Inflammatory macrophage treated with lipopolysaccharide for 4 hours (primary cell): ENCODE measurements around the gene CLDN6.
"Not testable (repeated sequence)": the region's sequence is repeated elsewhere in the genome, so short reads cannot be mapped to it uniquely, and the experiment has no call there.

Experiments
- DNase-seq: peaks from one replicate; pipeline ENCODE4 v3.0.0-alpha.2; 2020

The CLDN6 gene, protein sequence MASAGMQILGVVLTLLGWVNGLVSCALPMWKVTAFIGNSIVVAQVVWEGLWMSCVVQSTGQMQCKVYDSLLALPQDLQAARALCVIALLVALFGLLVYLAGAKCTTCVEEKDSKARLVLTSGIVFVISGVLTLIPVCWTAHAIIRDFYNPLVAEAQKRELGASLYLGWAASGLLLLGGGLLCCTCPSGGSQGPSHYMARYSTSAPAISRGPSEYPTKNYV

DNA sequence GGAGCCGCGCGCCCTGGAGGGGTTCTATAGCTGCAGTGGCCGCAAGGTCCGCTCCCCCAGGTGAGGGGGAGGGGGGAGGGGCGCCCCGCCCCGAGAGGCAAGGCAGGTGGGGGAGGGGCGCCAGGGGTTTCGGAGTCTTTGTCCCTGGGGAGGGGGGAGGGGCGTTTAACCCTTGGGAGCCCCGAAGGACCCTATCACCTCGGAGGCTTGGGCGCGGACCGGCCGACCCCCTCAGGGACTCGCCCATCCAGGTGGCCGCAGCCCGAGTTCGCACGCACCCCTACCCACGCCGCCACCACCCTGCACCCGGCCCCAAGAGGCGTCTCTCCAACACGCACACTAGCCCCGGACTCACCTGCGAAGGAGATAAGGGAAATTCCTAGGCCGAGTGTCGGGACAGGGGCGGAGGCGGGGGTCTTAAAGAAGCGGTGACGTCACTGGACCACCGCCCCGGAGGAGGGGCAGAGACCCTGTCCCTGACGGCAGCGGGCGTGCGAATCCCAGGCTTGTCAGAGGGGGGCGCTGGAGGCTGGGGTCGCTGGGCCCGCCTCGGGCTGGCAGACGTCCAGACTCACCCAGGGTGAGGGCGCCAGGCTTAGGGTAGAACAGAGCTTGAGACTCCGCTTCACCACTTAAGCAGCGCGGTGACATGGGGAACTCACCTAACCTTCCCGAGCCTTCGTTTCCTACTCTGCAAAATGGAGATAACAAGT lies at the start of gene CLDN6:
Gene CLDN6, minus strand, starts transcription at position 390 of the 713 bp plus-strand sequence. CDS start 2,162 bp downstream, outside the sequence.
- no peak for DNase-seq

DNA sequence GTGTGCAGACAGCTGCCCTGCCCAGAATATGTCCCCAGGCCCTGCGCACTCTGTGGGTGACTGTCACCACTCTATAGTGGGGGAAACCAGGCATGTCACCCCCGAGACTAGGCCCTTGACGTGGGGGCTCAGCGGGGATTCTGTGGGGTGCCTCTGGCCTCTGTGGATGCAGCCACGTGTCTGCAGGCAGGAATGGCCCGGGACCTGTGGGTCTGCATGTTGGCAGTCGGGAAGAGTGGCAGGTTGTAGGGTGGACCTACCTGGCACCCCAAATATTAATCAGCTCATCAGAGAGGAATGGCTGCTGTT lies 48.4 kb upstream of the CLDN6 start:
- no peak for DNase-seq

DNA sequence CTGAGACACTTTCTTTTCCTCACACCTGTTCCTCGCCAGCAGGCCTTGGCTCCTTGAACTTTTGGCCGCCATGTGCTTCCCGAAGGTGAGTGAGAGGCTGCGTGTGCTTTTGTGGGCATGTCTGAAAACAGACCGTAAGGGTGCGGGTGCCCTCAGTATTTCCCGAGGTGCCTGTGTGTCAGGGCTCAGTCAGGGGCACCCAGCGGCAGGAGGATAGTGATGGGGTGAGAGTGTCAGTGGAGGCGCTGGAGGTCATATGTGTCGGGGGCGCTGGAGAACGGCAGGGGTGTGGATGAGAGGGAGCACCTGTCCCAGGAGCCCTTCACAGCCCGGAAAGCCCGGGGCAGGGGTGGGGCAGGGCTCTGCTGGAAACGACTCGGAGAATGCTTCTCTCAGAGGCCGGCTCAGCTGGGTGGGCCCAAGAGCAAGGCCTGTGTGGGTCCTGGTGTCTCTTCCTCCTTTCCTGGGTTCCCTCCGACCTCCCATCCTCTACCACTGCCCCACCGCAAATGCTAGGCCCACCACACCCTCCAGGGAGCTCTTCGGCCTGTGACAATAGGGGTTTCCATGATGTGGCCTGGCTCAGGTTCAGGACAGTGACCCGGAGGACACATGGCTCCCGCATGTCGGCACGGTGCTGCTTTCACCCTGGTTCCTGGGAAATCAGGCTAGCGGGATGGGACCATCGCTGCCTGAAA lies 47.9 kb upstream of the CLDN6 start:
- DNase-seq, result no peak

DNA sequence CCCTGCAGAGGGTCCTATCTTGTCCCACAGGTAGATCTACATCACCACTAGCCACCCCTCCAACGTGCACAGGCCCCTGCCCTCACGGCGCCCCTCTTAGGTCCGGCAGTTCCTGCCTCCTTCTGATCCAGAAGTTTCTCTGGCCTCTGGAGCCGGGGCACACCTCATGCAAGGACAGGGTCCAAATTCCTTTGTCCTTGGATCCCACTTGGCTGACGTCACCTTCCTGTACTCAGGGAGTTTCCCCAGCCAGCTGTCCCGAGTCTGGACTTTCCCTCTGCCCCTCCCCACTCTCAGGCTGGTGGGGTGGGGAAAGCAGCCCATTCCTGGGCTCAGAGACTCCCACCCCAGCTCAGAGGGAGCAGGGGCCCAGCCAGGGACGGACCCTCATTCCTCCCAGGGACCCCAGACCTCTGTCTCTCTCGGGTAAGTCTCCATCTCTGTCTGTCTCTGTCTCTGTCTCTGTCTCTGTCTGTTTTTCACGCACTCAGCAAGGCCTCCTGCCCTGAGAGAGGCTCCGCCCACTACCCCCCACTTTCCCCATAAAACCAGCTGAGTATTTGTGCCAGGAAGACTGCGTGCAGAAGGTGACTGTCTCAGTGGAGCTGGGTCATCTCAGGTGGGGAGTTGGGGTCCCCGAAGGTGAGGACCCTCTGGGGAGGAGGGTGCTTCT lies 47.2 kb upstream of the CLDN6 start, which contains the start of gene IL32:
Gene IL32, plus strand, starts transcription at position 572 of the 673 bp plus-strand sequence. CDS start 172 bp downstream, outside the sequence.
- DNase-seq, result peak; percentile 27

DNA sequence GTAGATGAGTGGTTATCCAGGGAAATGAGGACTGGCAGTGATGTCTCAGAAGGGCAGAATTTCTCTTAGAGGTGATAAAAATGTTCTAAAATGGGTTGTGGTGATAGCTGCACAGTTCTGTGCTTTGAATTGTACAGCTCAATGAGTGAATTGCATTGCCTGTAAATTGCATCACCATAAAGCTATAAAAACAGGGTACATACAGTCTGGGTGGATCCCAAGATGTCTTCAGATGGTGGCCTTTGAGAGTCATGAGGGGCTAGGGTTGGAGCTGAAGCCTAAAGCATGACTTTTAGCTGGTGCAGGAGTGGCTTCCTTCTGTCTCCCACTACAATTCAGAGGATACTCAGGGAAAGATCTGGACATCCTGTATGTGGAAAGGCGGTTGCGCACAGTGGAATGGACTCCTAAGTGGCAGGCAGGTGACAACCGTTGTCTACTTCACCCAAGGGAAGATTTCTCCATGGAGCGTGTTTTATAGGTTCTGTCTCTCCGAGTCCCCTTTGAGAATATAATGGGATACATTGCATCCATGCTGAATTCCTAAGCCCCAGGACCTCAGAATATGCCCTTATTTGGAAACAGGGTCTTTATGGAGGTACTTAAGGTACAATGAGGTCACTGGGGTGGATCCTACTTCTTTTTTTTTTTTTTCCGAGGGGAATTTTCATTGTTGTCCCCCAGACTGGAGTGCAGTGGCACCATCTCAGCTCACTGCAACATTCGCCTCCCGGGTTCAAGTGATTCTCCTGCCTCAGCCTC lies 45.8 kb upstream of the CLDN6 start:
- DNase-seq, result no peak

DNA sequence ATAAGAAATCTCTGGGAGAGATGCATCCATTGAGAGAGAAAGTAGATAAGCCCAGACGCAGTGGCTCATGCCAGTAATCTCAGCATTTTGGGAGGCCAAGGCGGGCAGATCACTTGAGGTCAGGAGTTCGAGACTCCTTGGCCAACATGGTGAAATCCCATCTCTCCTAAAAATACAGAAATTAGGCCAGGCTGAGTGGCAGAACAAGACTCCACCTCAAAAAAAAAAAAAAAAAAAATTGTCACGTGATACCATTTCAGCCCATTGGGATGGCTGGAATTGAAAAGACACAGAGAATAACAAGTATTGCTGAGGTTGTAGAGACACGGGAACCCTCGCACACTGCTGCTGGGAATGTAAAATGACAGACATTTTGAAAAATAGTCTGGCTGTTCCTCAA lies 44.6 kb upstream of the CLDN6 start:
- no peak for DNase-seq

- DNase-seq, result no peak
These were observed 42.5 kb upstream of the CLDN6 start for GRCh38 chr16:3060339-3061127.

DNA sequence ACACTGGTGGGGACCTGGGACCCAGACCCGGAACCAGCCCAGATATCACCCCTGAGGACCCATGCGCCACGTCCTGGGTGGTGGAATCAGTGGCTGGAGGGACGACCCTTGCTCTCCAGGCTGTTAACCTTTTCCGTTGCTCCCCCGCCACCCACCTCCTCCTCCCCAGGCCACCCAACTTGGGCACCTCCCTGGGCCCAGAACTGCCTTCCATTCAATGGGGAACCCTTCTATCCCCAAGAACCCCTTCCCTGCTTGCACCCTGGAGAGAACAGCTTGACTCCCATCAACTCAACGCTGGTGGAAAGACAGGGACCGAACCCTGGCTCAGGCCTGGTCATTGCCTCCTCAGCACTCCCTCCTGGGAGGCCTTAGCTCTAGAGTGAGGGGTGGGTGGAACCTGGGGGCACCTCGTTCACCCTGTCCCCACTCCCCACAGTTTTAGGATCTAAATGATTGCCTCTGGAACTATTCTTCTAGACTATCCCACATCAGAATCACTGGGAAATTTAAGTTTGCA lies 41.8 kb upstream of the CLDN6 start:
- DNase-seq, result no peak

DNA sequence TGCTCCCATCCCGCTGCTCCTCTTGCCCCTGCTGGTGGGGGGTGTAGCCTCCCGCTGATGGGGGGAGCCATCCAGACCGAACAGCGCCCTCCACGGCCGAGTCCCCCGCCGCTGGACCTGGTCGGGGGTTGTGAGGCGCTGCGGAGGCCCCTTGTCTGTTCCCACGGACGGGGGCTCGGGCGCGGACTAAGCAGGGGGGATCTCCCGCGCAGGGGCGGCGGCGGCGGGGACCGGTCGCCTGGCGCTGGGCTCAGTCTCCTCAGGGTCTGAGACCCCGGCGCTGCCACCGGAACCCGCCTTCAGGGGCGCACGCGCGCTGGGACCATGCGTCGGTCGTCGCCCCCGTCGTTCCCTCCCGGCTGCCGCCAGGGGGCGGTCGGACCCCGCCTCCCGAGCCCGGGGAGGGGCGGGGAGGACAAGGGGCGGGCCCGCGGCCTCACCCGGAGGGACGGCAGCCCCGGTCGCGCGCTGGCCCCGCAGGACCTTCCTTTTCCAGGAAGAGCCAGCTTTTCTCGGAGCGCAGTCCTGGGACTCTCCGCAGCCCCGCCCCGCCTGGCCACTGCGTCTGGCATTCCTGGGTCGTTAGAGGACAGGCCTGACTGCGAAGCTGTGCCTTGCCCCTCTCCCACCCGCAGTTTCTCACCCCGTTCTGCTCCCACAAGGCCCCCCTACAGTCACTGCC lies 41.2 kb upstream of the CLDN6 start:
- DNase-seq, result peak; percentile 86

- no peak for DNase-seq
These were observed 40.4 kb upstream of the CLDN6 start for GRCh38 chr16:3058139-3059030.

DNA sequence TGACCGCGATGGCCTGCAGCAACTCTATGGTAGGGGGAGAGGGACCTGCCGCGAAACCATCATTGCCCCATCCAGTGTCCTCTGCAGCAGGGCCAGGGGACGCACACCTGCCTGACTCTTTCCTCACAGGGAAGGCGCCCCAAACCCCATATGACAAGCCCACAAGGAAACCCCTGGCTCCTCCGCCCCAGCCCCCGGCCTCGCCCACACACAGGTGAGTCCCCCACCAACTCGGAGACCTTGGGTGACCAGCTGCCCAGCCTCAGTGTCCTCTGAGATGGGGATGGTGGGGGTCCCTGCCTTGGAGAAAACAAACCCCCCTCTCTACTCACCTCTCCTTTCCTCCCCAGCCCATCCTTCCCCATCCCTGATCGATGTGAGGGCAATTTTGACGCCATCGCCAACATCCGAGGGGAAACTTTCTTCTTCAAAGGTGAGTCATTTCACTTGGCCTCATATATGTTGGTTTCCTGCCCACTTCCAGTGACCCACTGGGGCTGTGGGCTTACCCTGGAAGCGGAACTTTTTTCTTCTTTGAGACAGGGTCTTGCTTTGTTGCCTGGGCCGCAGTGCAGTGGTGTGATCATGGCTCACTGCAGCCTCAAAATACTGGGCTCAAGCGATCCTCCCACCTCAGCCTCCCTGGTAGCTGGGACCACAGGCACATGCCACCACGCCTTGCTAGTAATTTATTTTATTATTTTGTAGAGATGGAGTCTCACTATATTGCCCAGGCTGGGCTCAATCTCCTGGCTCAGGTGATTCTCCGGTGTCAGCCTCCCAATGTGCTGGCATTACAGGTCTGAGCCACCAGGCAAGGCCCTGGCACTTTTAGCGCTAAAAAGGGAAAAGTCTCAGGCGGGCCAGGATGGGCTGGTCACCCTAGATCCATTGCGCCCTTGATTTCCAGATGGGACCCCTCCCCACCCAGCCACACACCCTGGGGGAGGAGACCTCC lies 39.5 kb upstream of the CLDN6 start:
- DNase-seq, result no peak

DNA sequence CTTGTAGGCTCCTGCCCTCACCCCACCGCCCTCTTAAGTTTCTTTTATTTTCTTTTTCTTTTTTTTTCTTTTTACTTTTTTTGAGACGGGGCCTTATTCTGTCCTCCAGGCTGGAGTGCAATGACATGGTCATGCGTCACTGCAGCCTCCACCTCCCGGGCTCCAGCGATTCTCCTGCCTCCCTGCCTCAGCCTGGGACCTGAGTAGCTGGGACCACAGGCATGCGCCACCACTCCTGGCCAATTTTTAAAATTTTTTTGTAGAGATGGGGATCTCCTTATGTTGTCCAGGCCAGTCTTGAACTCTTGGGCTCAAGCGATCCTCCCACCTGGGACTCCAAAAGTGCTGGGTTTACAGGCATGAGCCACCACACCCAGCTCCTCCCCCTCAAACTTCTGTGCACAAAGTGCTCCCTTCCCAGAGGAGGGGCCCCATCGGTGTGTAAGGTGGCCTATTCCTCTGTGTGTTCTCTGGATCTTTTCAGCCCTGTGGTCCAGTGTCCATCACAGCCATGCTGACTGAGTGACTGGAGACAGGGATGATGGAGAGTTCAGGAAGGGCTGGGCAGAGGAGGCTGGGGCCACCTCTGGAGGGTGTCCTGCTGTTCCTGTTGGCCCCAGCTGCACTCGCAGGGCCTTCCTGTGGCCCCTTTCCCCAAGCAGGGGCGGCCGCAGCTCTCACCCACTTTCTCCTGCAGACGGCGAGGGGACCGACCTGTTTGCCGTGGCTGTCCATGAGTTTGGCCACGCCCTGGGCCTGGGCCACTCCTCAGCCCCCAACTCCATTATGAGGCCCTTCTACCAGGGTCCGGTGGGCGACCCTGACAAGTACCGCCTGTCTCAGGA lies 38.6 kb upstream of the CLDN6 start:
- no peak for DNase-seq

- not testable (repeated sequence) for DNase-seq
These were observed 37.7 kb upstream of the CLDN6 start for GRCh38 chr16:3055734-3056115.

DNA sequence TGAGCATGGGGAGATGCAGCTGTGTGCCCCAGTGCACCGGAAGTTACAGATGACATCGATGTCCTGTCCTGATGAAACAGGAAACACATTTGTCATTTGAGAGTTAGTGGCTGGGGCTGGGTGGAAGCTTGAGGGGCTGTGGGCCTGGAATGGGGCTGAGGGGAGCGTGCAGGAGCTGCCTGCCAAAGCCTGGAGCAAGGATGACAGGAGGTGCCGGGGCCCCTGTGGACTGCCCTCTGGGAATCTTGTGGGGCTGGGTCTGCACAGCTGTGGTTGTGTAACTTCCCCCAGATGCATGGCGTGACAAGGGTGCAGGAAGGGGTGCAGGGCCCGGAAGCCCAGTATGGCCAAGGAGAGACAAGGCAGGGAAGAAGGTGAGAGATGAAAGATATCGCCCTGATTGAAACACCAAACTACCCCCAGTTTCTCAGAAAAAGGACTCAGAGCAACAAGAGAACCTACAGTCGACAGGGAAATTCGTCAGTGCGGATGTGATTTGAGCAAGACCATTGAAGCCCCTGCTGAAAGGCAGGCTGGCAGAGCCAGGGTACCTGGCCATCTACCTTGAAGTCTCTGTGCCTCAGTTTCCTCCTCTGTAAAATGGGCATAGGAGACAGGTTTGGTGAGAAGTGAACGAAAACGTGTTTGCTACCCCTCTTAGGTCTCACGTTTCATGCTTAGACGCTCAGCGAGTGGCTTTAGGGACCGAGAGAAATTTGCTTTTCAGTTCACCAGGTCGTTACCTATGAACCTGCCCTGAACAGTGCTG lies 37.2 kb upstream of the CLDN6 start:
- DNase-seq, result no peak

- DNase-seq, result not testable (repeated sequence)
These were observed 35.3 kb upstream of the CLDN6 start for GRCh38 chr16:3053330-3053710.

DNA sequence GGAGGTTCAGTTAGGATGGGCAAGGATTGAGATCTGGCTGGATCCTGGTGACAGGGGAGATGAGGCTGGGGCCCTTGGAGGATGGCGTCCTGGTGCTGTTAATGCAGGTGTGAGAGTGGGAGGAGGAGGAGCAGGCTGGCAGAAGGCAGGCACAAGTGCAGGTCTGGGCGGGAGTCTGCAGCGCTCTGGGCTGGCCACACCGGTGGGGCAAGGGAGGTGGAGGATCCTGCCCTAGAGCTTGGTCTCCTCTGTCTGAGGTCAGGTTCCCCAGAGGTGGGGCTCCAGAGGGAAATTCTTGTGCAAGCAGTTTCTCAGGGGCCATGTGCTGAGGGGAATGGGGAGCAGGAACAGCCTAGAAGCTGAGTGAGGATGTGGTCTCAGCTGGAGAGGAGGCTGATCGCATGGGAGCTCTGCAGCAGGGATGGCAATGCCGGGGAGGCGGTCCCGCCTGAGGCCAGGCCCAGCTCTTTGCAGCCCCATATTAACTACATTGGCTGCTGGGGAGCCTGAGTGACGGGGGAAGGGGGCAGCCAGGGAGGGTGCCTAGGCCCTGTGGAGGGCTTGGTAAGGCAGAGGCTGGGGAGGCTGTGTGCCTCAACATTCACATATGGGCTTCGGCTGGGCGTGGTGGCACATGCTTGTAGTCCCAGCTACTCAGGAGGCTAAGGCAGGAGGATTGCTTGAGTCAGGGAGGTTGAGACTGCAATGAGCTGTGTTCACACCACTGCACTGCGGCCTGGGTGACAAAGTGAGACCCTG lies 34.8 kb upstream of the CLDN6 start:
- not testable (repeated sequence) for DNase-seq
